ENCODE results near the gene ZDHHC24. TPM values are rescaled to one million over a fixed set of nuclear protein-coding genes. Genes with fewer than 3 reads are reported as not detected.
A peak's percentile ranks its signal among the peaks of the same experiment; 100 is the strongest.

The ZDHHC24 gene
- total and polyA plus RNA-seq, 2 donors (not counting 1 experiment from before 2014, with no cell fraction given) = 6.0 to 11.6 TPM

- no peaks in the 10 kb centered on the region for H3K9me3 ChIP-seq (ENCODE audit: control insufficient read depth, insufficient read depth, low read depth, low read length)
- peaks cover 12% of the 10 kb centered on the region for H3K27me3 ChIP-seq (ENCODE audit: control insufficient read depth, insufficient read depth, low read length)
- H4K20me1 ChIP-seq (ENCODE audit: control insufficient read depth, extremely low read depth, insufficient read depth, low read length) = no peaks in the 10 kb centered on the region
- H3K4me2 ChIP-seq (ENCODE audit: extremely low read depth, insufficient read depth, low read length) = no peak overlapping the region
- no peak overlapping the region for H3K9ac ChIP-seq (ENCODE audit: insufficient read depth, low read length)
- H2AFZ ChIP-seq (ENCODE audit: low read length) = no peak overlapping the region
- no peaks in the 10 kb centered on the region for H3K36me3 ChIP-seq (ENCODE audit: control insufficient read depth, insufficient read depth, low read length)
- no peaks in the 10 kb centered on the region for H3K4me1 ChIP-seq (ENCODE audit: control insufficient read depth, extremely low read depth, insufficient read depth, low read length)
- DNase-seq (ENCODE audit: low read depth in 2 of 2) = no peak
- H3K4me3 ChIP-seq (replicated peaks in 1 of 4; ENCODE audit: control extremely low read depth in 1 of 4, insufficient read depth in 1 of 4, low read depth in 3 of 4, low read length in 4 of 4) = no peak overlapping the region
- TF ChIP-seq, protein P1, sequence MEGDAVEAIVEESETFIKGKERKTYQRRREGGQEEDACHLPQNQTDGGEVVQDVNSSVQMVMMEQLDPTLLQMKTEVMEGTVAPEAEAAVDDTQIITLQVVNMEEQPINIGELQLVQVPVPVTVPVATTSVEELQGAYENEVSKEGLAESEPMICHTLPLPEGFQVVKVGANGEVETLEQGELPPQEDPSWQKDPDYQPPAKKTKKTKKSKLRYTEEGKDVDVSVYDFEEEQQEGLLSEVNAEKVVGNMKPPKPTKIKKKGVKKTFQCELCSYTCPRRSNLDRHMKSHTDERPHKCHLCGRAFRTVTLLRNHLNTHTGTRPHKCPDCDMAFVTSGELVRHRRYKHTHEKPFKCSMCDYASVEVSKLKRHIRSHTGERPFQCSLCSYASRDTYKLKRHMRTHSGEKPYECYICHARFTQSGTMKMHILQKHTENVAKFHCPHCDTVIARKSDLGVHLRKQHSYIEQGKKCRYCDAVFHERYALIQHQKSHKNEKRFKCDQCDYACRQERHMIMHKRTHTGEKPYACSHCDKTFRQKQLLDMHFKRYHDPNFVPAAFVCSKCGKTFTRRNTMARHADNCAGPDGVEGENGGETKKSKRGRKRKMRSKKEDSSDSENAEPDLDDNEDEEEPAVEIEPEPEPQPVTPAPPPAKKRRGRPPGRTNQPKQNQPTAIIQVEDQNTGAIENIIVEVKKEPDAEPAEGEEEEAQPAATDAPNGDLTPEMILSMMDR (conservative IDR thresholded peaks at IDR 0.05 in 1 of 2, IDR thresholded peaks at IDR 0.05 in 1 of 2; ENCODE audit: low read depth in 1 of 2, low read length in 2 of 2) = no peak
- no peak for TF ChIP-seq EZH2 (IDR thresholded peaks at IDR 0.05; ENCODE audit: low read length, missing control alignments)
- no peaks in the 10 kb centered on the region for H3K79me2 ChIP-seq (ENCODE audit: control insufficient read depth, insufficient read depth, low read length)
- H3K27ac ChIP-seq (ENCODE audit: insufficient read depth, low read length) = no peak overlapping the region
Observed at GRCh38 chr11:66561178-66561974, 15.5 kb upstream of the ZDHHC24 start.

GRCh38 chr11:66559866-66560676 is 14.2 kb upstream of the ZDHHC24 start:
- no peak for TF ChIP-seq EZH2 (IDR thresholded peaks at IDR 0.05; ENCODE audit: low read length, missing control alignments)
- TF ChIP-seq, protein P1 (conservative IDR thresholded peaks at IDR 0.05 in 1 of 2, IDR thresholded peaks at IDR 0.05 in 1 of 2; ENCODE audit: low read depth in 1 of 2, low read length in 2 of 2) = no peak
- H3K4me3 ChIP-seq (replicated peaks in 1 of 4; ENCODE audit: control extremely low read depth in 1 of 4, insufficient read depth in 1 of 4, low read depth in 3 of 4, low read length in 4 of 4) = no peak overlapping the region
- no peak overlapping the region for H3K4me2 ChIP-seq (ENCODE audit: extremely low read depth, insufficient read depth, low read length)
- H2AFZ ChIP-seq (ENCODE audit: low read length) = no peak overlapping the region
- no peaks in the 10 kb centered on the region for H3K79me2 ChIP-seq (ENCODE audit: control insufficient read depth, insufficient read depth, low read length)
- H3K27ac ChIP-seq (ENCODE audit: insufficient read depth, low read length) = no peak overlapping the region
- no peak overlapping the region for H3K9ac ChIP-seq (ENCODE audit: insufficient read depth, low read length)
- H4K20me1 ChIP-seq (ENCODE audit: control insufficient read depth, extremely low read depth, insufficient read depth, low read length) = no peaks in the 10 kb centered on the region
- H3K36me3 ChIP-seq (ENCODE audit: control insufficient read depth, insufficient read depth, low read length) = no peaks in the 10 kb centered on the region
- H3K4me1 ChIP-seq (ENCODE audit: control insufficient read depth, extremely low read depth, insufficient read depth, low read length) = no peaks in the 10 kb centered on the region
- H3K27me3 ChIP-seq (ENCODE audit: control insufficient read depth, insufficient read depth, low read length) = peaks cover 16% of the 10 kb centered on the region
- H3K9me3 ChIP-seq (ENCODE audit: control insufficient read depth, insufficient read depth, low read depth, low read length) = no peaks in the 10 kb centered on the region
- no peak for DNase-seq (ENCODE audit: low read depth in 2 of 2)

DNA sequence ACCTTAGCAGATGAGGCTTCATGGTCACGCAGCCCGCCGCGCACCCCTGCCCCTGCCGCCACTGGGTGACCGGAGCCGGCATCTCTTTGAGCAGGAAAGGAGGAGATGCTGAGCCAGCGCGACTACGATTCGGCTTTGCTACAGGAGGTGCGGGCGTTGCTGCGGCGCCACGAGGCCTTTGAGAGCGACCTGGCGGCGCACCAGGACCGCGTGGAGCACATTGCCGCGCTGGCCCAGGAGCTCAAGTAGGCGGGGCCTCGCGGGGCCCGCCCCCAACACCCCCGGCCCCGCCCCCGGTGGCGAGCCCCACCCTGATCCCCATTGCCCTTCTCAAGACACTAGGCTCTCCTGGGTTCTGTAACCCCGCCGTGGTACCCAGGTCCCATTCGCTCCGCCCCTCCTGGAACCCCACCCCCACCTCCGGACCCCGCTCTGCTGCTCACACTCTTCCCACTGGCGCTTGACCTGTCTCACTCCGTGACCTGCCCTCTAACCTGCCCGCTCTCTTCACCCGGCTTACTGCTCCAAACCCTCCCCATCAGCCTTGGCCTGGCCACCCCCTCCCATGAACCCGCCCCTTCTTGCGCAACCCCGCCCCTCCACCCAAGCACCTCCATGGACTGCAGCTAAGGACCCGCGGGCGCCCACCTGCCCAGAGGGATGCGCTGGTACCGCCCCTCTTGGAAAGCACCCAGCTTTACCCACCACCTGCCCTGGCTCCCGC is 13.5 kb upstream of the ZDHHC24 start:
- Histone ChIP-seq H3K79me2 (ENCODE audit: control insufficient read depth, insufficient read depth, low read length) (no peaks in the 10 kb centered on the region), H3K9me3 (ENCODE audit: control insufficient read depth, insufficient read depth, low read depth, low read length) (no peaks in the 10 kb centered on the region), H3K27me3 (ENCODE audit: control insufficient read depth, insufficient read depth, low read length) (peaks cover 16% of the 10 kb centered on the region), H3K4me1 (ENCODE audit: control insufficient read depth, extremely low read depth, insufficient read depth, low read length) (no peaks in the 10 kb centered on the region), H3K4me2 (ENCODE audit: extremely low read depth, insufficient read depth, low read length) (no peak overlapping the region), H3K4me3 (replicated peaks in 1 of 4; ENCODE audit: control extremely low read depth in 1 of 4, insufficient read depth in 1 of 4, low read depth in 3 of 4, low read length in 4 of 4) (no peak overlapping the region), H2AFZ (ENCODE audit: low read length) (no peak overlapping the region), H3K9ac (ENCODE audit: insufficient read depth, low read length) (no peak overlapping the region), H3K27ac (ENCODE audit: insufficient read depth, low read length) (no peak overlapping the region), H3K36me3 (ENCODE audit: control insufficient read depth, insufficient read depth, low read length) (no peaks in the 10 kb centered on the region), H4K20me1 (ENCODE audit: control insufficient read depth, extremely low read depth, insufficient read depth, low read length) (no peaks in the 10 kb centered on the region)
- TF ChIP-seq, protein P1 (conservative IDR thresholded peaks at IDR 0.05 in 1 of 2, IDR thresholded peaks at IDR 0.05 in 1 of 2; ENCODE audit: low read depth in 1 of 2, low read length in 2 of 2) = no peak
- no peak for TF ChIP-seq EZH2 (IDR thresholded peaks at IDR 0.05; ENCODE audit: low read length, missing control alignments)
- peak in 1 of 2 donors; percentile 17 for DNase-seq (ENCODE audit: low read depth in 2 of 2)

All from fibroblast of lung (primary cell).